K562 (cell line): ENCODE measurements around the gene SUPT3H. TPM values are rescaled to one million over a fixed set of nuclear protein-coding genes. Genes with fewer than 3 reads are reported as not detected.
A peak's percentile ranks its signal among the peaks of the same experiment; 100 is the strongest.

Experiments
- ATF7 ChIP-seq: fragments of 450-650 bp; IDR thresholded peaks from 2 replicates; pipeline ENCODE4 v1.7.1; 2014; ENCODE audit warnings: mild to moderate bottlenecking, moderate library complexity
- CREB1 ChIP-seq, 2 experiments: sonication (generic) in 1 of 2; formaldehyde crosslinking in 1 of 2; IDR thresholded peaks; 2 replicates each; pipeline versions ENCODE4 v1.6.1 to v1.8.0; 2012 to 2022; ENCODE audit warnings: inconsistent platforms in 1 of 2, mild to moderate bottlenecking in 1 of 2, missing genetic modification reagents in 1 of 2, moderate library complexity in 1 of 2
- DEAF1 ChIP-seq: fragments of 450-650 bp; formaldehyde crosslinking; IDR thresholded peaks from 2 replicates; pipeline ENCODE4 v1.4.0; 2020; ENCODE audit warnings: mild to moderate bottlenecking, moderate library complexity
- EZH2 ChIP-seq: IDR thresholded peaks from 2 replicates; pipeline ENCODE4 v1.6.1; 2012; ENCODE audit warnings: low read depth, mild to moderate bottlenecking, inconsistent platforms, low read length, borderline replicate concordance
- FOSL1 ChIP-seq: fragments of 200-800 bp; sonication (Bioruptor generic); conservative IDR thresholded peaks from 2 replicates; pipeline ENCODE4 v1.6.1; 2016; ENCODE audit warnings: missing genetic modification characterization, missing compliant biosample characterization
- FOXJ2 ChIP-seq: fragments of 200-800 bp; sonication (Bioruptor generic); IDR thresholded peaks from 2 replicates; pipeline ENCODE4 v1.6.1; 2016; ENCODE audit warnings: missing genetic modification characterization, missing compliant biosample characterization
- HBP1 ChIP-seq: fragments of 450-650 bp; formaldehyde crosslinking; IDR thresholded peaks from 2 replicates; pipeline ENCODE4 v1.4.0; 2022; ENCODE audit warnings: missing genetic modification characterization
- HNRNPL ChIP-seq: fragments of 200-400 bp; formaldehyde crosslinking; IDR thresholded peaks from 2 replicates; pipeline ENCODE4 v1.6.1; 2017; ENCODE audit warnings: low read depth, mild to moderate bottlenecking, low read length
- MBD2 ChIP-seq: sonication (generic); IDR thresholded peaks from 2 replicates; pipeline ENCODE4 v1.6.1; 2016; ENCODE audit warnings: low read depth, borderline replicate concordance
- MED1 ChIP-seq: sonication (generic); formaldehyde crosslinking; IDR thresholded peaks from 2 replicates; pipeline ENCODE4 v1.8.1; 2023; ENCODE audit warnings: missing genetic modification reagents, borderline replicate concordance
- MTA3 ChIP-seq: fragments of 450-650 bp; formaldehyde crosslinking; IDR thresholded peaks from 2 replicates; pipeline ENCODE4 v1.6.1; 2017; ENCODE audit warnings: mild to moderate bottlenecking, borderline replicate concordance
- PML ChIP-seq: IDR thresholded peaks from 2 replicates; pipeline ENCODE4 v1.6.1; 2012; ENCODE audit warnings: low read length, inconsistent platforms
- POLR2H ChIP-seq: IDR thresholded peaks from 2 replicates; pipeline ENCODE4 v1.6.1; 2016; ENCODE audit warnings: missing genetic modification characterization, low read depth, mild to moderate bottlenecking, control low read depth, missing compliant biosample characterization, moderate library complexity
- SMARCC2 ChIP-seq: fragments of 450-650 bp; IDR thresholded peaks from 2 replicates; pipeline ENCODE4 v1.6.1; 2017; ENCODE audit warnings: antibody characterized with exemption, moderate library complexity, mild to moderate bottlenecking, low read depth
- SREBF1 ChIP-seq: fragments of 150-350 bp; IDR thresholded peaks from 2 replicates; pipeline ENCODE4 v1.6.1; 2014; ENCODE audit warnings: antibody characterized with exemption, low read depth, low read length, borderline replicate concordance
- TEAD1 ChIP-seq, 2 experiments: fragments of 450-650 bp in 1 of 2; sonication (generic) in 1 of 2; formaldehyde crosslinking; IDR thresholded peaks; 2 replicates each; pipeline versions ENCODE4 v1.4.0 to v1.8.0; 2020 to 2022; ENCODE audit warnings: mild to moderate bottlenecking in 2 of 2, missing genetic modification reagents in 1 of 2
- TOE1 ChIP-seq, 2 experiments: fragments of 450-650 bp in 1 of 2; sonication (generic) in 1 of 2; formaldehyde crosslinking in 1 of 2; IDR thresholded peaks; 2 replicates each; pipeline versions ENCODE4 v1.7.1 to v1.8.0; 2016 to 2022; ENCODE audit warnings: borderline replicate concordance in 2 of 2, mild to moderate bottlenecking in 2 of 2, antibody characterized with exemption in 1 of 2, inconsistent platforms in 1 of 2, low read depth in 1 of 2, missing genetic modification reagents in 1 of 2, moderate library complexity in 1 of 2
- ZKSCAN3 ChIP-seq: fragments of 250-450 bp; sonication (Bioruptor Pico); IDR thresholded peaks from 2 replicates; pipeline ENCODE4 v1.4.0; 2020
- ZNF3 ChIP-seq: fragments of 250-450 bp; sonication (Bioruptor Pico); IDR thresholded peaks from 2 replicates; pipeline ENCODE4 v1.5.0; 2021; ENCODE audit warnings: mild to moderate bottlenecking, moderate library complexity
- ZNF41 ChIP-seq: fragments of 250-450 bp; sonication (Bioruptor Pico); conservative IDR thresholded peaks from 2 replicates; pipeline ENCODE4 v1.4.0; 2020; ENCODE audit warnings: mild to moderate bottlenecking
- ZNF444 ChIP-seq: fragments of 250-450 bp; sonication (Bioruptor Pico); IDR thresholded peaks from 2 replicates; pipeline ENCODE4 v1.4.0; 2020; ENCODE audit warnings: mild to moderate bottlenecking, moderate library complexity
- ZNF551 ChIP-seq: fragments of 250-450 bp; sonication (Bioruptor Pico); IDR thresholded peaks from 2 replicates; pipeline ENCODE4 v1.5.0; 2021; ENCODE audit warnings: mild to moderate bottlenecking, moderate library complexity
- polyA plus RNA-seq, 8 experiments: library from polyadenylated mRNA; depleted of rRNA in 4 of 8; stranded (reverse) in 5 of 8; unstranded in 3 of 8; fragments of >200 nt; fragmentation: Nextera tagmentation in 2 of 8; fragmentation: Illumina TruSeq in 1 of 8; extraction: Ambion mirVana in 2 of 8; extraction: Trizol in 1 of 8; gene quantifications; 2 replicates each; pipeline versions ENCODE4 v1.2.1 to v1.2.3, GENCODE V29; 2011 to 2014; ENCODE audit warnings: inconsistent platforms in 1 of 8, missing spikeins in 1 of 8
- total RNA-seq, 7 experiments: library from RNA; depleted of rRNA in 6 of 7; stranded (reverse); fragments of >200 nt in 6 of 7; fragmentation: Illumina TruSeq in 2 of 7; extraction: Trizol in 2 of 7; gene quantifications; 2 replicates each; pipeline versions ENCODE4 v1.2.1 to v1.2.3, GENCODE V29; 2011 to 2021; ENCODE audit warnings: low replicate concordance in 1 of 7
- TF ChIP-seq, protein P1 (sequence below): fragments of 450-650 bp; IDR thresholded peaks from 2 replicates; pipeline ENCODE4 v1.6.1; 2016; ENCODE audit warnings: mild to moderate bottlenecking

SUPT3H gene
- total and polyA plus RNA-seq, 9 of the 15 experiments (the other 6 are each of a cell fraction or from before 2014, with no cell fraction given): 7.2 to 16.3 (median 11.9) TPM

- TF ChIP-seq ZNF444 (CRISPR knock-in tag) (0 out of 2 replicates have a peak, but pooled peaks have one; percentile 68), ZNF3 (CRISPR knock-in tag) (no peak), TOE1 (IDR thresholded peaks at IDR 0.05; ENCODE audit: borderline replicate concordance) (peak; percentile 82), TOE1 (CRISPR knock-in tag; IDR thresholded peaks at IDR 0.05; ENCODE audit: borderline replicate concordance, low read depth) (no peak), TEAD1 (CRISPR knock-in tag; IDR thresholded peaks at IDR 0.05) (peak in 1 of 2 experiments; percentile 98; a peak in 2 of 4 replicates), MED1 (CRISPR knock-in tag) (no peak), SREBF1 (no peak), MTA3 (peak; percentile 81; the same call in 1 of the 2 replicates), MBD2 (peak; percentile 87), ATF7 (peak; percentile 95), ZNF551 (CRISPR knock-in tag) (peak; percentile 44; the same call in 1 of the 2 replicates), FOXJ2 (tag) (peak; percentile 73), EZH2 (peak; percentile 93; the same call in 1 of the 2 replicates), CREB1 (IDR thresholded peaks at IDR 0.05) (peak; percentile 78), CREB1 (CRISPR knock-in tag; IDR thresholded peaks at IDR 0.05) (no peak), SMARCC2 (peak; percentile 100), FOSL1 (peak; percentile 100), POLR2H (tag) (peak; percentile 62), PML (peak; percentile 100), HNRNPL (no peak), ZKSCAN3 (no peak), DEAF1 (CRISPR knock-in tag) (peak; percentile 45; the same call in 1 of the 2 replicates), ZNF41 (CRISPR knock-in tag) (0 out of 2 replicates have a peak, but pooled peaks have one; percentile 49), HBP1 (CRISPR knock-in tag) (peak; percentile 95; the same call in 1 of the 2 replicates)
- TF ChIP-seq, protein P1, sequence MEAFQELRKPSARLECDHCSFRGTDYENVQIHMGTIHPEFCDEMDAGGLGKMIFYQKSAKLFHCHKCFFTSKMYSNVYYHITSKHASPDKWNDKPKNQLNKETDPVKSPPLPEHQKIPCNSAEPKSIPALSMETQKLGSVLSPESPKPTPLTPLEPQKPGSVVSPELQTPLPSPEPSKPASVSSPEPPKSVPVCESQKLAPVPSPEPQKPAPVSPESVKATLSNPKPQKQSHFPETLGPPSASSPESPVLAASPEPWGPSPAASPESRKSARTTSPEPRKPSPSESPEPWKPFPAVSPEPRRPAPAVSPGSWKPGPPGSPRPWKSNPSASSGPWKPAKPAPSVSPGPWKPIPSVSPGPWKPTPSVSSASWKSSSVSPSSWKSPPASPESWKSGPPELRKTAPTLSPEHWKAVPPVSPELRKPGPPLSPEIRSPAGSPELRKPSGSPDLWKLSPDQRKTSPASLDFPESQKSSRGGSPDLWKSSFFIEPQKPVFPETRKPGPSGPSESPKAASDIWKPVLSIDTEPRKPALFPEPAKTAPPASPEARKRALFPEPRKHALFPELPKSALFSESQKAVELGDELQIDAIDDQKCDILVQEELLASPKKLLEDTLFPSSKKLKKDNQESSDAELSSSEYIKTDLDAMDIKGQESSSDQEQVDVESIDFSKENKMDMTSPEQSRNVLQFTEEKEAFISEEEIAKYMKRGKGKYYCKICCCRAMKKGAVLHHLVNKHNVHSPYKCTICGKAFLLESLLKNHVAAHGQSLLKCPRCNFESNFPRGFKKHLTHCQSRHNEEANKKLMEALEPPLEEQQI: peak; percentile 99
Measured at GRCh38 chr6:44966449-44967092, 411.2 kb downstream of the SUPT3H start (continued).
